Stimulated activated CD8-positive, alpha-beta memory T cell treated with anti-CD3 and anti-CD28 coated beads, Interleukin-2, amount 100 ng/mL, for 1 hour (primary cell): ENCODE data around the gene MPRIP.
"Not testable (repeated sequence)": the region's sequence is repeated elsewhere in the genome, so short reads cannot be mapped to it uniquely, and the experiment has no call there.

ENCODE experiments used
- DNase-seq, 2 donors: peaks; one replicate each; pipeline ENCODE4 v3.0.0-alpha.2; 2020; ENCODE audit warnings: low read depth in 2 of 2

MPRIP gene

DNA sequence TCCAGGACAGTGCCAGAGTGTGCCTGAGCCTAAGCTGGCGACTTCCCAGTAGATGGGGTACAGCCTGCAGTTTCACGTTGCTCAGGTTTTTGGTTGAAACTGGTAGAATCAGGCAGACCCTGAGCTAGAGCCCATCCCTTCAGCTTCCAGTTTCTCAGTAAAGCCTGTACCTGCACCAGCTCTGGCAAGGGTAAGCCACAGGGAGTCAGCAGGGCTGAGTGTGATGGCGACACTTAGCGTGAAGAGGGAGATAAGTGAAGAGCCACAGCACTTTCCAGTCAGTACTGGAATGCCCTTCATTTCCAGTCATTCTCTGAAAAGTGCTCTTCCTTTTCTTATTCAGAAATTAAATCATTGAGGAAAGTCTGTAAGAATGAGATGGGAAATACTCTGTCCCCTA, 141.5 kb downstream of the MPRIP start:
- DNase-seq = no peak

GRCh38 chr17:17184985-17185757, 142.9 kb downstream of the MPRIP start:
- not testable (repeated sequence) for DNase-seq

- no peak for DNase-seq
These were observed 143.8 kb downstream of the MPRIP start for GRCh38 chr17:17186051-17186450.

DNA sequence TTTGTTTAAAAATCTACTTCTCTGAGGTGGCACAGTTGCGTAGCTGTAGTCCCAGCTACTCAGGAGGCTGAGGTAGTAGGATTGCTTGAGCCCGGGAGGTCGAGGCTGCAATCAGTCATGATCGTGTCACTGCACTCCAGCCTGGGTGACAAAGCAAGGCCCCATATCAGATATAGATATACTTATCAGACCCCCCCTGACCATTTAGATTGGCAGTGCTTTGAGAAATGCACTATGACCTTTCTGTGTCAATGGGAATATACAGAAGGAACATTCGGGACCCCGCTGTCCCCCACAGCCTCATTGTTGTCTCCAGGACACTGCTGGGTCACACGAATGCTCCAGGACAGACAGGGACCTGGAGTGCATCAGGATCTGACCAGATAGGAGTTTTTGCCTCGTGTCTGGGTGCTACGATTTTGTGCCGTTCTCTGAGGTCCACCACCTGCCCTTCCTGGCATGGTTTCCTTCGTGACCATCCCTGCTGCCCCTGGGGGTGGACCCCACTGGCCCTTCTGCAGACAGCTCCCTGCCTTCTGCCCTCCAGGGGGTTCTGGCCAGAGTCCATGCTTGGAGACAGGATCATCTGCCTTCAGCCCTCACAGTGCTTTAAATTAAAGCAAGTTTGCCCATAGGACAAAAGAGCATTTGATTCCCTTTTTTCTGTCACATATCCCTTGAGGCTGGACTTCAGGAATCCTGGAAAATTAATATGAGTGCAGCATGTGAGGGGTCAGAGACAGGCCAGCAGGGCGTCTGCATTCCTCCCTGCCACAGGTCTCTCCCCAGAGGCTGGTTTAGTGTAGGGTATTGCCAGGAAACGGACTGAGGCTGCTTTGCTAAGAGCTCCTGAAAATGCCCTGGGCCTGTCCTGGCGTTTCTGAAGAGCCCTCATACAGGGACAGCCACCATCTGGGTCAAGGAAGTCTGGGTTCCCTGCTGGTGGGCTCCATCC, 144.6 kb downstream of the MPRIP start:
- no peak for DNase-seq

GRCh38 chr17:17188586-17188985, 146.3 kb downstream of the MPRIP start:
- no peak for DNase-seq

DNA sequence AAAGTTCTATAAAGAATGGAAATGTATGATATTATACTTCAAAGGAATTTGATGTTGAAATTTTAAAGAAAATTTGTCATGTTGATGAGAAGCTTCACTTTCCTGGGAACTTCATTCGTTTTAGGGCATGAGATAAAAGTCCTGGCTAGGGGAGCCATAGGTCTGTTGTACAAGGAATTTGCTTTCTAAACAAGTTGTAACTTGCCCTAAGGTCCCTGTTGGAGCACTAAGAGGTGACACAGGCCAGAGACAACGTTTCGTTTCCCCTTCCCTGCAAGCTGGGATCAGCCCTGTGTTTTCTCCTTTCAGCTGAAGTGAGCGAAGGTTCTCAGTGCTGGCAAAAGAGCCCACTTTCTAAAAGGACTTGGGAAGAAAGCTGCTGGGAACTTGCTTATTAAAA, 147.3 kb downstream of the MPRIP start:
- DNase-seq = no peak

GRCh38 chr17:17190188-17190587, 147.9 kb downstream of the MPRIP start:
- DNase-seq = no peak

- no peak for DNase-seq
These were observed 149.1 kb downstream of the MPRIP start for GRCh38 chr17:17191346-17191792.

- DNase-seq = no peak
These were observed 149.7 kb downstream of the MPRIP start for GRCh38 chr17:17191961-17192381.

DNA sequence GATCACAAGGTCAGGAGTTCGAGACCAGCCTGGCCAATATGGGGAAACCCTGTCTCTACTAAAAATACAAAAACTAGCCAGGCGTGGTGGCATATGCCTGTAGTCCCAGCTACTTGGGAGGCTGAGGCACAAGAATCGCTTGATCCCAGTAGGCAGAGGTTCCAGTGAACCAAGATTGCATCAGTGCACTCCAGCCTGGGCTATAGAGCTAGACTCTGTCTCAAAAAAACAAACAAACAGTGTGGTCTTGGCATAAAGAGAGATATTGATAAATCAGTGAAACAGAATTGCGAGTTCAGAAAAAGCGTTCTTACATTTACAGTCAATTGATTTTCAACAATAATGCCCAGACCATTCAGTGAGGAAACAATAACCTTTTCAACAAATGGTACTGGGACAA, 153.2 kb downstream of the MPRIP start:
- not testable (repeated sequence) for DNase-seq

GRCh38 chr17:17196776-17197175, 154.5 kb downstream of the MPRIP start:
- DNase-seq = no peak

DNA sequence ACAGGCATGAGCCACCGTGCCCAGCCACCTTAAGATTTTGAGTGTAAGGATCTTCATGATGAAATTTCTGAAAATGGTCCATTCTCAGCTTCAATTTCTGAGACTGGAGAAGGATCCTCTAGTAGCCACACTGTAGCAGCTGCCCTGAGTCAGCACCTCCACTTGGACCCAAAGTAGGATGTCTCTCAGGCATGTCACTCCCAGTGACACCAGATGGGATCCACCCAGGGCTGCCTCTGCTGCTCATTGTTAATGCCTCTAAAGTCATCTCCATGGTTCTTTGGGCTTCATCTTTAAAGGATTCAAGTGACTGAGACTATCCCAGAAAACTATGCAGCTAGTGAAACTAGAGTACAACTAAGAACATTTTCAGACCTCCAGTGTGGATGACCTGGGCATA, 156.0 kb downstream of the MPRIP start:
- no peak for DNase-seq

DNA sequence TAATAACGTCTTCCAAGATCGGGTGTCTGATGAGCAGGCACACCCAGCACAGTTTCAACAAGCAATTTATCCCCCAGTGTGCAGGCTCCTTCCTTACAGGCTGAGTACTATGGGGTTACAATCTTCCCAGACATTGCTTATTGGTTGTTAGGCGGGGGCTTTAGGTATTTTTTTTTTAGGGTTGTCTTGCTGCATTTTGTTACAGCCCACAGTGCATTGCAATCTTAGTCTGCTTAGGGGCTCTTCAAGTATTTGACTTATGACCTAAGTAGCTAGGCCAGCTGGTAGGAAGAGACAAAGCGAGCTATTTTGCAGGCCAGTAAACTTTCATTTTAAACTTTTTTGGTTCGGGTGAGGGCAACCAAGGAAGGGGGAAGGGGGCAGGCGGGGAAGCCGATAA, 158.1 kb downstream of the MPRIP start:
- no peak for DNase-seq

DNA sequence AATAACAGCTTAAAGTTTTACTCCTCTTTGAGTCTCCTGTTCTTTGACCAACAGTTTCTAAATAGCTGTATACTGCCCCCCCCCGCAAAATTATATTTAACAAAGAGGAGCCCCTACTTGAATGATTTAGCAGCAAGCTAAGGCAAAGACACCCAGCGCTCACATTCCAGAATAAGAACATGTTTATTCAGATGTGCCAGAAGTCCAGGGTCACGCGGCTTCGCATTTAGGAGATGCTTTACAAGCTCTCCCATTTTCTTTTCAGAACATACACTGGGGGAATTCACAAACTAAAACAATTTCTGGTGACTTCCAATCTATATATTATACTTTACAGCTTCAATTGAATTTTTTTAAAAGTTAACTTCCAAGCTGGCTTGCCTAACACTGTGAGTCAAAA, 158.6 kb downstream of the MPRIP start:
- no peak for DNase-seq

DNA sequence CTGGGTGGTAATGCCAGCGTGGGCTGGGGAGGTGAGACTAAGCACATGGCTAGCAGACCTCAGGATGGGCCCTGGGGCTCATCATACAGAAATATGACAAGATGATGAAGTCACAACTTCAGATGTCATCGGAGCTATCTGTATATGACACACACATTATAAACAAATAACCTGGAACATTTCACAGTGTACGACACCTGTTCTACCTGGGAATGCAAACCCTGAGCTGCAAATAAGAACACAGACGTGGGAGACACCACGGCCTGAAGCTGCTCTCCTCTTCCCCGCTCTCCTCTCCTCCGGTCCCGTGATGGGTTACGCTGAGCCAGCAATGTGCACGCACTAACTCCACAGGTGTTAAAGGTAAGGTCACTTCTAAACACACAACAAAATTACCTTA, 159.0 kb downstream of the MPRIP start:
- DNase-seq = no peak

- DNase-seq = no peak
These were observed 159.7 kb downstream of the MPRIP start for GRCh38 chr17:17201907-17202306.

- DNase-seq = no peak
These were observed 161.0 kb downstream of the MPRIP start for GRCh38 chr17:17203173-17203730.

DNA sequence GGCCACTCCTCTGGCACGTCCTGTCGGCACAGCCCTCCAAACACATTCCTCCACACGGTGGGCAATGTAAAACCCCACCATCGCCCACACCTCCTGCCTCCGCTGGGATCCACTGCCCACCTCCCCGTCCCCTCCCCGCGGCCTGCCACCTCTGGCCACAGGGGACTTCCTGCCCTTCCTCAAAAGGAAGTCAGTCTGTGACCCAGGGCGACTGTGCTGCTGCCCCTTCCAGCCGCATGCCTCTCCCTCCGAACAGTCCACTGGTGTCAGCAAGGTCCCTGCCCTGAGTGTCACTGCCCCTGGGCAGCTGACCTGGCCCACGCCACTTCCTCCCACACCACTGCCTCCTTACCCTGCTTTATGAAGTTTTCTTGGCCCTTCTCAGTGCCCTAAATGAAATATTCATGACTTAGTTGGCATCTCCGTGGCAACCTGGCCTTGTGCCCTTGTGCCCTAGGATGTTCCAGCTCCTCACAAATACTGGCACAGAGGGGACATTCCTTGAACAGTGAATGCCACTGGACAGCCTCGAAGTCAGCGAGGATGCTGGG, 161.9 kb downstream of the MPRIP start:
- no peak for DNase-seq

DNA sequence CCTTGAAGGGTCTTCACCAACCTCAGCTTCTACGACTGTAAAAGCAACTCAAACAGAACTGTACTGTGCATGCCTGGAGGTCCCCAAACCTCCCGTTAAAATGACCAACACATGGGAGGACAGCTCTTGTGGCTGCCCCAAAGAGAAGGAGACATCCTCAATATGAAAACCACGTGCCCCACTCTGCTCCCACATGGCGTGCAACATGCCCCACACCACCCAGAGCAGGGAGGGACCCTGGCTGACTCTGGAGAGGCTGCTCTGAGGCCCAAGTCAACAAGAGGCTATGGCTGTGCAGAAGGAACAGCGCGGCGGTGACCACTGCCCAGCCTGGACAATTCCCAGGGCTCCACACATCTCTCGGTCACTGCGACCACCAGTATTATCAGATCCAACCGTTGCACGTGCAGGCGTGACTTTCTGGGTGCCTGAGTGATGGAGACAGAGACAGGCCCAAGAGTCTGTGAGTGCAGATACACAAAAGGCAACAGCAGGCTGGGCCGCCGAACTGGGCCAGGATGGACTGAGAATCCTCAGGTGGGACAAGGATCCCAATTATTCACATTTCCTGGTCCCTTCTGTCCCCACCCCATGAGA, 162.5 kb downstream of the MPRIP start:
- DNase-seq = no peak

- DNase-seq = peak in 1 of 2 donors; percentile 21
These were observed 163.3 kb downstream of the MPRIP start for GRCh38 chr17:17205368-17206123.
